Measurements from ENCODE around the gene GUCA1C.

Gene GUCA1C

DNA sequence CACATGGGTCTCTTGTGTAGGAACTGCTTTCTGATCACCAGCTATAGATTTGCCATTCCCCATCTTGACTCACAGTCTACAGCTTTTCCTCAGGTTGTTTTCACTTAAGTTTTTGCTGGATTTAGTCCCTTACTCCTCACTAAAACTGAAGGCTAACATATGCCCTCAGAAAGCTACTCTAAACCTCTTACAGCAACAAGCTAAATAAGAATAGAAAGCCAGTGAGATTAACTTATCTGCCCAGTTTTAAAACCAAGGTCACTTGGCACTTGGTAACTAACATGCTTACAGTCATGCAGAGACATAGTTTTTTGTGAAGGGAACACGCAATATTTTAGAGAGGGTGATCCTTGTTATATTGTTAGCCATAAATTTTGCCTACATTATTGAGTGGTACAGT is at the start of gene GUCA1C:
GUCA1C (minus strand) TSS at position 180 of the 400 bp plus-strand sequence; CDS start at position 63, 117 bp downstream.
- DNase-seq (ENCODE audit: low read depth in 2 of 2), result no peak

DNA sequence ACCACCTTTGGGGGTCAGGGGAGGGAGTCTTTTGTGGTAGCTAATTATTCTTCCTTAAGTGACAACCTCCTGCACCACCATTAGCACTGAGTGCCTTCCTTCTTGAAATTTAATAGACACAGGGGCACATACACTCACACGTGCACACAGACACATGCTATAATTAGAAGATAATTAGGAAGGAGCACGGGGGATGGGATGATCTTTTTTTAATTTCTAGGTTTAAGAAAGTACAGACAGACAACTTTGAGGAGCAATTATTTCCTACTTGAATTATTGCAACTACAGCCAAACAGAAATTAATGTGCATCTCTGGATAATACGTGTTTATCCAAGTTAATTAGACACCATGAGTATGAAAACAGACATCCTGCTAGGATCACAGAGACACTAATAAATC is 44.8 kb upstream of the GUCA1C start:
- DNase-seq (ENCODE audit: low read depth in 2 of 2), result no peak

GRCh38 chr3:108985844-108986243 is 32.2 kb upstream of the GUCA1C start:
- DNase-seq (ENCODE audit: low read depth in 2 of 2), result no peak

DNA sequence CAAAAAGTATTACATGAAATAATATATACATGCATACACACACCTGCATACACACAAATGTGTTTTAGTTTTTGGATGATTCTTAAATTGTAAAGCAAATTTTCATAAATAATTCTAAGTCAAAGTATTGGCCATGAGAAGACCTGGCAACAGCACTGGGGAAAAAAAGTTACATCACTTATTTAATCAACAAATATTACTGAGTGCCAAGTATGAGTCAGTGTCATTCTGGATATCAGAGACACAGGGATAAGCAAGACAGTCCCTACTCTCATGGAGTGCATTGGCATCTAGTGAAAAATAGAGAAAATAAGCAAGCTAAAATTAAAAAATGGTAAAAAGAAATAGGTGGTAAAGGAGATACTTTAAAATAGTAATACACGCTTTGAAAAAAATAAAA is 29.4 kb upstream of the GUCA1C start:
- no peak for DNase-seq (ENCODE audit: low read depth in 2 of 2)

DNA sequence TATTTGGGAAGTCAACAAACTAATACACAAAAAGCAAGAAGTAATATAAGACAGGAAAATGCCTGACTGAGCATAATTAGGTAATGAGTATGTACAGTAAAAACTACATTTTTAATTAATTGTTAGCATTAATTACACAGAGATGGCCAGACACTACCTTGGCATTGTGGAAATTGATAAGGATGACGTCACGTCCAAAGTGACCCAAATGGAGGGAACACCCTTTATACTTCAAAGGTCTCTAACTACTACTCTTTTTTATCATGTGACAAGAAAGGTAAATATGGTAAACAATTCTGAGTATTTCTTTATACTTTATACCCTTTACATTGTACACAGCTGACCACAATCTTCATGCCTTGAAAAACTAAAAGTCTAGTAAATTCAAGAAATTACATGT is 22.4 kb upstream of the GUCA1C start:
- DNase-seq (ENCODE audit: low read depth in 2 of 2), result no peak

DNA sequence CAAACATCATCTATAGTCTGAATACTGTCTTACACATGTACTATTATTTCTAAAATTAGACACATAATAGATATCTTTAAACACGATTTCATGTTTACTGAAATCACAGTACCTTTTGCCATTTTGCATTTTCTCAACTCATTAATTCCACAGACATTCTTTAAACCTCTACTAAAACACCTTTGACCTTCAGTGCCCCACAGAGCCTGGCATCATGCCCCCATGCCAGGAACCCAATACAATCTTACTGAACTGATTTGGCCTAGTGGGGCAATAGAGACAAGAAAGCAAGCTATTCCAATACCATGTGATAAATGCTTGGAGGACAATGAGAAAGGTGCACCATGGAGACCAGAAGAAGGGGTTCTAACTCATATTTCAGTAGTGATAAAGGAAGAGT is 19.3 kb upstream of the GUCA1C start:
- DNase-seq (ENCODE audit: low read depth in 2 of 2), result no peak

DNA sequence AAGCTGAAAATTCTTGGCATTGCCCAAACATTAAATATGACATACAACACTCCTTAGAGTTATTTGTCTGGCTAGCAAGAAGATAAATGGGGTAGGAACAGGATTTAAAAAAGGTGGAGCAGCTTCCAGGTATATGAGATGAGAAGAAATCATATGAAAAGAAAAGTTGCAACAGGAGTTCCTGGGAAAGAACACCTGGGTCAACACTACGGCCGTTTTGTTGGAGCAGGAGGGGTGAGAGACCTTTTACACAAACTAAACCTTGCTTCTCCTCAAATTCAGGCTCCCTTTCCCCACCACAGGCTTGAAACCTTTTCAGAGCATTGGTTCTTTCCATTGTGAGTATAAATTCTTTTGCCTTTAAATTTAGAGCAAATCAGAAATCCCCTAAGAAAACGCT is 18.8 kb upstream of the GUCA1C start:
- DNase-seq (ENCODE audit: low read depth in 2 of 2), result no peak

- no peak for DNase-seq (ENCODE audit: low read depth in 2 of 2)
Observed at GRCh38 chr3:108970561-108970960, 16.9 kb upstream of the GUCA1C start.

- no peak for DNase-seq (ENCODE audit: low read depth in 2 of 2)
Observed at GRCh38 chr3:108966773-108967172, 13.1 kb upstream of the GUCA1C start.

GRCh38 chr3:108959017-108959416 is 5.3 kb upstream of the GUCA1C start:
- DNase-seq (ENCODE audit: low read depth in 2 of 2), result no peak

DNA sequence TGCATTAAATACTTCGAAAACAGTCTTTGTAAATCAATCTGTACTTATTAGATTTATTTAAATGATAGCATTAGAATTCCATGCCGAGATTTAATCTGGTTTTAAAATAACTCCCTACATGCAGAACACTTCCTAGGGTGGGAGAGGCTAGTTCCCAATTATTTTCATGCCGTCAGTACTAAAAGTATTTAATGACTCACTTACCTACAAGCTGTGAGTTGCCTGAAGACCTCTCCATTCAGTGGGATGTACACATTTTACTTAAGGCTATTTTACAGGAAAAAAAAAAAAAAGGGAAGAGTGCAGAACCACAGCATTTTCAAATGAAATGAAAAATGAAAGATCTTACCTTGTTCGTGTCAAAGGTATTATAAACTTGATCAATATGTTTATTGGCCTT is 469 bp downstream of the GUCA1C start:
- DNase-seq (ENCODE audit: low read depth in 2 of 2), result no peak

DNA sequence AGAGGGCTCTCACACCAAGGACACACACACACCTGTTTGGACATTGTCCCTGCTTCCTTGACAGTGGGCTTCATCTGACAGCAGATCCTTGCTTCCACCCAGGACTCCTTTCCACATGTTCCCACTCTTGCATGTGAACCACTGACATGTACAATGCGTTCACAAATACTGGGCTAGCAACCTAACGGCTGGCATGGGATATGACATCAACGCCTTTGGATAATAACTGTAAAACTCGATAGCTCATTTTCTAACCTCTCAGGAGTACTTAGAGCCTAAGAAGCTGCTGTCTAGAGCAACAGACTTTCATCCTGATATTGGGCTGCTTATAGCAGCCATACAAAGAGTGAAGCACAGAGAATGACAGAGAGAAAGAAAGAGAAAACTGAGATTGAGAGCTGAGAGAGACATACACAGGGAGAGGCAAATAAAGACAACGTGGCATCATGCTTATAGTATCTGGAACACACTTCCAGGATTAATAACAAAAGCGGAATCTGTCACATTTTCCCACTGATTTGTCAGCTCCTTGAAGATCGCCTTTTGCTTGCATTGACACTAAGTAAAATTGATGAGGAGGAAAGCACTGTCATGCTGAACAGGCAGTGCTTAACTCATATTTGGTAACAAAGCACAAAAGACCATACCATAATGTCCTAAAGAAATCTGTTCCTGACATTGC is 1.7 kb downstream of the GUCA1C start:
- no peak for DNase-seq (ENCODE audit: low read depth in 2 of 2)

GRCh38 chr3:108947855-108948254 is 5.8 kb downstream of the GUCA1C start:
- DNase-seq (ENCODE audit: low read depth in 2 of 2), result no peak

DNA sequence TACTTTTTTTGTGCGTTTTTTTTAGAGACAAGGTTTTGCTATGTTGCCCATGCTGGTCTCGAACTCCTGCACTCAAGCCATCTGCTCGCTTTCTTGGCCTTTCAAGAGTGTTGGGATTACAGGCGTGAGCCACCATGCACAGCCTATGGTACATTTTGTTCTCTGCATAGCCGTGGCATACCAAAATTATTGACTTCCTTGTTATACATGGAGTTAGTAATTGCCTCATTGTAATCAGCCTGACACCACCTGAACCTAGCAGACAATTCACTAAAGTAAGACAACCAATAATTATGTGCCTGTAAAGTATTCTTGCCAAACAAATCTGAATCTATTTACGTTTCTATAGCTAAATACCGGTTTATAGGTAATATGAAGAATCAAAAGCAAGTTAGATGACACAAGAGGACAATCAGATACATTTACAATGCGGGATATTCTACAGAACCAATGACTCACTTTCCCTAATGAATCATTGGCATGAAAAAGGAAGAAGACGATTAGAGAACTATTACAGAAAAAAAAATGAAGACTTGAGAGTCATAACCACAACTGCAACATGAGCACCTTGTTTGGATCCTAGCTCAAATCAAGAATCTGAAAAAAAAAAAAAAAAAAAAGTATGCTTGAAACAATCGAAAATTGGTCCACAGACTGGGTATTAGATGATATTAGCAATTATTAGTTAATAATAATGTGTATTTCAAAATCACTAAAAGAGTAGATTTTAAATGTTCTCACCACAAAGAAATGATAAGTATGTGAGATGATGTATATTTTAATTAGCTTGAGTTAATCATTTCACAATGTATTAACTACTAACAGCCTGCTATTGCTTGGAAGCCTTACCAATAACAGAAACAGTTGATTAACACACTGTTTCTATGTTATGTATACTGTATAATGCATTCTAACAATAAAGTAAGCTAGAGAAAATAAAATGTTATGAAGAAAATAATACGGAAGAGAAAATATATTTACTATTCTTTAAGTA is 7.1 kb downstream of the GUCA1C start:
- DNase-seq (ENCODE audit: low read depth in 2 of 2), result no peak

GRCh38 chr3:108940568-108941263 is 13.0 kb downstream of the GUCA1C start:
- DNase-seq (ENCODE audit: low read depth in 2 of 2), result no peak

GRCh38 chr3:108940166-108940565 is 13.5 kb downstream of the GUCA1C start:
- DNase-seq (ENCODE audit: low read depth in 2 of 2), result no peak

- no peak for DNase-seq (ENCODE audit: low read depth in 2 of 2)
Observed at GRCh38 chr3:108936924-108937689, 16.6 kb downstream of the GUCA1C start.

- no peak for DNase-seq (ENCODE audit: low read depth in 2 of 2)
Observed at GRCh38 chr3:108931035-108931434, 22.6 kb downstream of the GUCA1C start.

DNA sequence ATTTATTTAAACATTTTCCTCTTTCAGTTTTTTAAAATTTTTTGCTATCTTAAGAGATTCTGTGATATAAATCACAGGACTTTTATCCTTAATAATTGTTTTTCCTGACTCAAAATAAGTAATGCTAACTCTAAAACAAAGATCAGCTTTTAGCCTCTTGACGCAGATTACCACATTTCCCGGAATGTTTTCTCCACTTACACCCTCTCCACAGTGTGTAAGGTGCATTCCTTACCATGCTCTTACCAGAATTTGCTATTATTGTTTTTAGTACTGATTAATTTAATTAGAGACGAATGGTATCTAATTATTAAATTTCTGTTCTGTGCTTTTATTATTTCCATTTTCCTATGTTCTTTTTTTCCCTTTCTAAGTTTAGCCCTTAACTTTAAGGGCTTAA is 34.8 kb downstream of the GUCA1C start:
- no peak for DNase-seq (ENCODE audit: low read depth in 2 of 2)

- peak; percentile 25 to 31 for DNase-seq (ENCODE audit: low read depth in 2 of 2)
Observed at GRCh38 chr3:108914774-108915641, 38.7 kb downstream of the GUCA1C start.

- no peak for DNase-seq (ENCODE audit: low read depth in 2 of 2)
Observed at GRCh38 chr3:108909799-108910198, 43.9 kb downstream of the GUCA1C start.
